Osteoblast (primary cell): Measurements from ENCODE around the gene EYS. TPM values are rescaled to one million over a fixed set of nuclear protein-coding genes. Genes with fewer than 3 reads are reported as not detected.
"Not testable (repeated sequence)": the region's sequence is repeated elsewhere in the genome, so short reads cannot be mapped to it uniquely, and the experiment has no call there.

Source experiments
- DNase-seq: peaks from one replicate; pipeline ENCODE4 v3.0.0; 2011; ENCODE audit warnings: low spot score, mixed read lengths; ENCODE audit not compliant: insufficient read length; ENCODE audit errors: missing footprints
- H2AFZ ChIP-seq: 2 replicates; pipeline ENCODE4 v1.6.0; 2011; ENCODE audit warnings: mild to moderate bottlenecking, low read length
- H3K27ac ChIP-seq: 2 replicates; pipeline ENCODE4 v1.5.1; 2011; ENCODE audit warnings: mild to moderate bottlenecking, low read depth, low read length, moderate library complexity
- H3K27me3 ChIP-seq: 2 replicates; pipeline ENCODE4 v1.6.0; 2012; ENCODE audit warnings: mild to moderate bottlenecking, control low read depth, inconsistent platforms, low read length, moderate library complexity; ENCODE audit not compliant: insufficient read depth
- H3K36me3 ChIP-seq: 2 replicates; pipeline ENCODE4 v1.5.1; 2011; ENCODE audit warnings: mild to moderate bottlenecking, low read length, control low read depth, moderate library complexity; ENCODE audit not compliant: insufficient read depth
- H3K4me1 ChIP-seq: 2 replicates; pipeline ENCODE4 v1.5.1; 2011; ENCODE audit warnings: mild to moderate bottlenecking, low read length, control low read depth, moderate library complexity; ENCODE audit not compliant: insufficient read depth
- H3K4me2 ChIP-seq: 2 replicates; pipeline ENCODE4 v1.6.0; 2011; ENCODE audit warnings: mild to moderate bottlenecking, low read length; ENCODE audit not compliant: insufficient read depth
- H3K4me3 ChIP-seq: fragments of 200-600 bp; sonication (generic); 3 replicates; pipeline ENCODE4 v1.5.1; 2012; ENCODE audit warnings: mild to moderate bottlenecking, low read length, inconsistent platforms; ENCODE audit not compliant: insufficient read depth
- H3K79me2 ChIP-seq: 2 replicates; pipeline ENCODE4 v1.6.0; 2012; ENCODE audit warnings: mild to moderate bottlenecking, low read length, control low read depth, inconsistent platforms; ENCODE audit not compliant: insufficient read depth
- H3K9me3 ChIP-seq: 2 replicates; pipeline ENCODE4 v1.5.1; 2011; ENCODE audit warnings: low read depth, low read length, control low read depth
- H4K20me1 ChIP-seq: 2 replicates; pipeline ENCODE4 v1.6.0; 2012; ENCODE audit warnings: mild to moderate bottlenecking, low read length, control low read depth; ENCODE audit not compliant: insufficient read depth
- total RNA-seq: library from RNA; depleted of rRNA; stranded (reverse); fragments of >200 nt; gene quantifications from 2 replicates; pipeline ENCODE4 v1.2.3, GENCODE V29; 2012
- TF ChIP-seq, protein P1 (sequence below): IDR thresholded peaks from 2 replicates; pipeline ENCODE4 v1.5.1; 2011; ENCODE audit warnings: mild to moderate bottlenecking, low read depth, low read length, moderate library complexity; ENCODE audit errors: extremely low read depth

The EYS gene
- total RNA-seq, 1 donor: under 0.01 TPM

DNA sequence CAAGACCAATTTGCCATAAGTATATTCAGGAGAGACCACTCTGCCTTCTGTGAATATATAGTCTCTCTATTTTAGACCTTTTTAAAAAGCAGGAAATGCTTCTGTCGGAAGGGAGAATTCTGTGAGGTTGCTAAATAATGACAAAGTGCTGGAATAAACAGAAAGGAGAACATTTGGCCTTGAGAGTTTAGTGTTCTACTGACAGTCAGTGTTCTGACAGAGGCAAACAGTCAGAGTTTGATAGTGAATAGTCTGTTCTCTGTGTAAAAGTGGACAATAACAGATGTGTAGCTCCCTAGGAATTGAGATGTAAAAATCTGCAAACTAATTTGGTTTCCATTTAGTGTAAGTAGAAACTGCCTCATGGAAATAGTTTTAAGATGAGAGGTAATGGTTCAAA lies 1850.8 kb downstream of the EYS start:
- TF ChIP-seq, protein P1, sequence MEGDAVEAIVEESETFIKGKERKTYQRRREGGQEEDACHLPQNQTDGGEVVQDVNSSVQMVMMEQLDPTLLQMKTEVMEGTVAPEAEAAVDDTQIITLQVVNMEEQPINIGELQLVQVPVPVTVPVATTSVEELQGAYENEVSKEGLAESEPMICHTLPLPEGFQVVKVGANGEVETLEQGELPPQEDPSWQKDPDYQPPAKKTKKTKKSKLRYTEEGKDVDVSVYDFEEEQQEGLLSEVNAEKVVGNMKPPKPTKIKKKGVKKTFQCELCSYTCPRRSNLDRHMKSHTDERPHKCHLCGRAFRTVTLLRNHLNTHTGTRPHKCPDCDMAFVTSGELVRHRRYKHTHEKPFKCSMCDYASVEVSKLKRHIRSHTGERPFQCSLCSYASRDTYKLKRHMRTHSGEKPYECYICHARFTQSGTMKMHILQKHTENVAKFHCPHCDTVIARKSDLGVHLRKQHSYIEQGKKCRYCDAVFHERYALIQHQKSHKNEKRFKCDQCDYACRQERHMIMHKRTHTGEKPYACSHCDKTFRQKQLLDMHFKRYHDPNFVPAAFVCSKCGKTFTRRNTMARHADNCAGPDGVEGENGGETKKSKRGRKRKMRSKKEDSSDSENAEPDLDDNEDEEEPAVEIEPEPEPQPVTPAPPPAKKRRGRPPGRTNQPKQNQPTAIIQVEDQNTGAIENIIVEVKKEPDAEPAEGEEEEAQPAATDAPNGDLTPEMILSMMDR: no peak
- Histone ChIP-seq H3K4me2 (no peak overlapping the region), H3K79me2 (no peaks in the 10 kb centered on the region), H3K4me3 (no peak overlapping the region), H3K36me3 (no peaks in the 10 kb centered on the region), H2AFZ (no peak overlapping the region), H3K4me1 (no peaks in the 10 kb centered on the region), H3K27ac (no peak overlapping the region), H3K27me3 (no peaks in the 10 kb centered on the region), H3K9me3 (no peaks in the 10 kb centered on the region), H4K20me1 (no peaks in the 10 kb centered on the region)
- no peak for DNase-seq

DNA sequence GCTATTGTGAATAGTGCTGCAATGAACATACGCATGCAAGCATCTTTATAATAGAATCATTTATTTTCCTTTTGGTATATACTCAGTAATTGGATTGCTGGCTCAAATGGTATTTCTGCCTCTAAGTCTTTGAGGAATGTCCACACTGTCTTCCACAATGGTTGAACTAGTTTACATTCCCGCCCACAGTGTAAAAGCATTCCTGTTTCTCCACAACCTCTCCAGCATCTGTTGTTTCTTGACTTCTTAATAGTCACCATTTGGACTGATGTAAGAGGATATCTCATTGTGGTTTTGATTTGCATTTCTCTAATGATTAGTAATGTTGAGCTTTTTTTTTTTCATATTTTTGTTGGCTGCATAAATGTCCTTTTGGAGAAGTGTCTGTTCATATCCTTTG lies 1862.7 kb downstream of the EYS start:
- Histone ChIP-seq H3K9me3 (no peaks in the 10 kb centered on the region), H4K20me1 (no peaks in the 10 kb centered on the region), H3K4me1 (no peaks in the 10 kb centered on the region), H3K79me2 (no peaks in the 10 kb centered on the region), H3K4me2 (no peak overlapping the region), H3K27ac (no peak overlapping the region), H3K36me3 (no peaks in the 10 kb centered on the region), H3K4me3 (no peak overlapping the region), H3K27me3 (no peaks in the 10 kb centered on the region), H2AFZ (no peak overlapping the region)
- no peak for DNase-seq
- TF ChIP-seq, protein P1: no peak

DNA sequence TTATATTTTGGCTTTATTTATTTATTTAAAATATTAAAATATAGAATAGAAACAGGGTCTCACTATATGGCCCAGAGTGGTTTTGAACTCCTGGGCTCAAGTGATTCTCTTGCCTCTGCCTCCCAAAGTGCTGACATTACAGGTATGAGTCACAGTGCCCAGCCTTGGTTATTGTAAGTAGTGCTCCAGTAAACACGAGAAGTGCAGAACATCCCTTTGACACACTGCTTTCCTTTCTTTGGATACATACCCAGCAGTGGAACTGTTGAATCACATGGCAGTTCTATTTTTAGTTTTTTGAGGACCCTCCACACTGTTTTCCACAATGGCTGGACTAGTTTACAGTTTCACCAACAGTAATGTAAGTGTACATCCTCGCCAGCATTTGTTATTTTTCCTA lies 1867.5 kb downstream of the EYS start:
- Histone ChIP-seq H2AFZ (no peak overlapping the region), H3K4me1 (no peaks in the 10 kb centered on the region), H3K79me2 (no peaks in the 10 kb centered on the region), H3K36me3 (no peaks in the 10 kb centered on the region), H3K27ac (no peak overlapping the region), H3K4me3 (no peak overlapping the region), H3K27me3 (no peaks in the 10 kb centered on the region), H3K9me3 (no peaks in the 10 kb centered on the region), H4K20me1 (no peaks in the 10 kb centered on the region), H3K4me2 (no peak overlapping the region)
- no peak for DNase-seq
- TF ChIP-seq, protein P1: no peak

DNA sequence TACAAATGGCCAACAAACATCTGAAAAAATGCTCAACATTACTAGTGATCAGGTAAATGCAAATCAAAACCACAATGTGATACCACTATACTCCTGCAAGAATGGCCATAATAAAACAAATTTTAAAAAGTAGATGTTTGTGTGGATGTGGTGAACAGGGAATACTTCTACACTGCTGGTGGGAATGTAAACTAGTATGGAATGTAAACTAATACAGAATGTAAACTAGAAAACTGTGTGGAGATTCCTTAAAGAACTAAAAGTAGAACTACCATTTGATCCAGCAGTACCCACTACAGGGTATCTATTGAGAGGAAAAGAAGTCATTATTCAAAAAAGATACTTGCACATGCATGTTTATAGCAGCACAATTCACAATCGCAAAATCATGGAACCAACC lies 1878.3 kb downstream of the EYS start:
- H3K4me2 ChIP-seq, H3K79me2 ChIP-seq, H3K36me3 ChIP-seq, H3K4me3 ChIP-seq, H4K20me1 ChIP-seq, H3K27ac ChIP-seq, H2AFZ ChIP-seq, H3K4me1 ChIP-seq, H3K9me3 ChIP-seq, DNase-seq, H3K27me3 ChIP-seq: not testable (repeated sequence)
